WTC11 (cell line): ENCODE measurements around the gene CNNM3.

Experiments used
- ATF3 ChIP-seq: sonication (generic); formaldehyde crosslinking; conservative IDR thresholded peaks from 2 replicates; pipeline ENCODE4 v1.8.1; 2022; ENCODE audit warnings: mild to moderate bottlenecking, missing genetic modification reagents
- CREM ChIP-seq: sonication (generic); formaldehyde crosslinking; IDR thresholded peaks from 2 replicates; pipeline ENCODE4 v1.8.1; 2022; ENCODE audit warnings: mild to moderate bottlenecking, missing genetic modification reagents, moderate library complexity
- CTCF ChIP-seq: fragments of 200-600 bp; IDR thresholded peaks from 2 replicates; pipeline ENCODE4 v1.8.0; 2022; ENCODE audit warnings: antibody characterized with exemption
- ELF4 ChIP-seq: sonication (generic); formaldehyde crosslinking; IDR thresholded peaks from 2 replicates; pipeline ENCODE4 v1.8.1; 2022; ENCODE audit warnings: low read depth, mild to moderate bottlenecking, moderate library complexity, missing genetic modification reagents
- FOXJ3 ChIP-seq: sonication (generic); formaldehyde crosslinking; IDR thresholded peaks from 2 replicates; pipeline ENCODE4 v1.9.0; 2021; ENCODE audit warnings: missing genetic modification reagents, mild to moderate bottlenecking, borderline replicate concordance
- PRDM15 ChIP-seq: sonication (generic); formaldehyde crosslinking; IDR thresholded peaks from 2 replicates; pipeline ENCODE4 v1.8.0; 2022; ENCODE audit warnings: missing genetic modification reagents
- PREB ChIP-seq: sonication (generic); formaldehyde crosslinking; IDR thresholded peaks from 2 replicates; pipeline ENCODE4 v1.8.1; 2022; ENCODE audit warnings: mild to moderate bottlenecking, missing genetic modification reagents, moderate library complexity, borderline replicate concordance
- USF2 ChIP-seq: sonication (generic); formaldehyde crosslinking; IDR thresholded peaks from 2 replicates; pipeline ENCODE4 v1.8.1; 2023; ENCODE audit warnings: mild to moderate bottlenecking, missing genetic modification reagents, moderate library complexity
- ZNF671 ChIP-seq: fragments of 250-450 bp; sonication (Bioruptor Pico); IDR thresholded peaks from 2 replicates; pipeline ENCODE4 v1.8.0; 2021; ENCODE audit warnings: mild to moderate bottlenecking

GRCh38 chr2:96847586-96847985 is 31.5 kb downstream of the CNNM3 start:
- TF ChIP-seq CTCF (no peak), USF2 (no peak), ELF4 (CRISPR knock-in tag) (no peak), CREM (no peak), ATF3 (no peak), PREB (CRISPR knock-in tag) (no peak), ZNF671 (CRISPR knock-in tag) (no peak), FOXJ3 (CRISPR knock-in tag) (no peak), PRDM15 (CRISPR knock-in tag) (no peak)
